Upper lobe of left lung (tissue), 6 donors: ENCODE data around the gene SLC5A11. TPM values are rescaled to one million over a fixed set of nuclear protein-coding genes. Genes with fewer than 3 reads are reported as not detected.

ENCODE experiments used
- ATAC-seq, 2 donors: fragments of 200-7000 bp; cut with Tn5 transposase; one replicate each; pipeline ENCODE4 v1.9.1; 2022; ENCODE audit warnings: mild to moderate bottlenecking in 2 of 2, moderate library complexity in 2 of 2; ENCODE audit not compliant: low FRiP score in 2 of 2
- DNase-seq, 2 donors: peaks; one replicate each; pipeline ENCODE4 v3.0.0-alpha.2; 2019 to 2020
- H3K27ac ChIP-seq, 4 donors: fragments of 200-600 bp; sonication (generic); one replicate each; pipeline ENCODE4 v1.5.1; 2016 to 2019
- H3K27me3 ChIP-seq, 4 donors: fragments of 200-600 bp; sonication (generic); one replicate each; pipeline ENCODE4 v1.5.1; 2017 to 2019
- H3K36me3 ChIP-seq, 4 donors: fragments of 200-600 bp; sonication (generic); one replicate each; pipeline ENCODE4 v1.5.1; 2016 to 2019
- H3K4me1 ChIP-seq, 4 donors: fragments of 200-600 bp; sonication (generic); one replicate each; pipeline ENCODE4 v1.5.1; 2018 to 2019
- H3K4me3 ChIP-seq, 4 donors: fragments of 200-600 bp; sonication (generic); one replicate each; pipeline ENCODE4 v1.5.1; 2017 to 2019; ENCODE audit warnings: mild to moderate bottlenecking in 2 of 4, moderate library complexity in 1 of 4
- H3K9me3 ChIP-seq, 4 donors: fragments of 200-600 bp; sonication (generic); one replicate each; pipeline ENCODE4 v1.5.1; 2018 to 2019
- CTCF ChIP-seq, 6 experiments: fragments of 450-650 bp in 4 of 6; fragments of 200-600 bp in 2 of 6; sonication (generic) in 2 of 6; IDR thresholded peaks; one replicate each; pipeline ENCODE4 v1.5.1; 2016 to 2019; ENCODE audit warnings: antibody characterized with exemption in 6 of 6
- EP300 ChIP-seq, 4 donors: sonication (generic); formaldehyde crosslinking; IDR thresholded peaks; one replicate each; pipeline ENCODE4 v1.5.1; 2017; ENCODE audit warnings: antibody characterized with exemption in 4 of 4, control low read depth in 2 of 4
- POLR2A ChIP-seq, 4 donors: fragments of 450-650 bp; IDR thresholded peaks; one replicate each; pipeline ENCODE4 v1.5.1; 2016 to 2017; ENCODE audit warnings: antibody characterized with exemption in 4 of 4, mild to moderate bottlenecking in 2 of 4
- POLR2AphosphoS5 ChIP-seq, 2 donors: sonication (generic); formaldehyde crosslinking; IDR thresholded peaks; one replicate each; pipeline ENCODE4 v1.5.1; 2017; ENCODE audit warnings: antibody characterized with exemption in 2 of 2
- WGBS, 2 donors: methylation state at CpG; one replicate each; pipeline ENCODE4 v1.1.5; 2017 to 2018; 5-methylcytosine and 5-hydroxymethylcytosine counted together
- total RNA-seq, 6 donors: library from RNA; depleted of rRNA in 4 of 6; stranded (reverse); fragments of >200 nt in 4 of 6; gene quantifications; one replicate each; pipeline versions ENCODE4 v1.1.0 to v1.2.1, GENCODE V29; 2016 to 2021
- donor health status: DM: no; HTN: no; CAD: no; lungs with moderate emphysema.
- donor health status: DM: no; HTN: yes; CAD: no; lungs with severe emphysema.

Gene SLC5A11
- total RNA-seq, 6 donors from 2014 or later = 0.15 to 0.86 (median 0.30) TPM; not detected in 3

GRCh38 chr16:24919536-24919935 is 73.8 kb downstream of the SLC5A11 start:
- Histone ChIP-seq H3K4me3 (no peak overlapping the region), H3K36me3 (peaks cover 3 to 59% (median 32%) of the 10 kb centered on the region in 4 donors), H3K27ac (no peak overlapping the region), H3K9me3 (no peaks in the 10 kb centered on the region), H3K27me3 (no peaks in the 10 kb centered on the region), H3K4me1 (no peaks in the 10 kb centered on the region)
- no peak for ATAC-seq
- WGBS, 2 donors = 93 to 97% methylated on average over 8 of the region's 8 CpGs
- TF ChIP-seq CTCF (IDR thresholded peaks at IDR 0.05) (no peak), POLR2A (IDR thresholded peaks at IDR 0.05) (no peak), POLR2AphosphoS5 (IDR thresholded peaks at IDR 0.05) (no peak)
- no peak for DNase-seq

DNA sequence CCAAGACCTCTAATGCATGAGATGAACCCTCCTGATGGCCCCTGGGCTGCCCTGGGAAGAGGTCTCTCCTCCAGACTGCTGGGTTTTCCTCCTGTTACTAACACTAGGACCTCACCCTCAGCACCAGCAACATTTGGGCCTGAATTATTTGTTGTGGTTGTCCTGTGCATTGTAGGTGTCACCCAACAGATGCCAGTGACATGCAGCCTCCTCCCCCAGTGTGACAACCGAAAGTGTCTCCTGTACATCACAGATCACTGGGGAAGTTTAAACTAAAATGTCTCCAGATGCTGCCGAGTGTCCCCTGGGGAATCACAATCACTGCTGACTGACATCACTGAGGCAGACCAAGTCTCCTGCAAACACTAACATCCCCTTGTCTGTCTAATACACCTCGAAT is 74.8 kb downstream of the SLC5A11 start:
- ATAC-seq = no peak

DNA sequence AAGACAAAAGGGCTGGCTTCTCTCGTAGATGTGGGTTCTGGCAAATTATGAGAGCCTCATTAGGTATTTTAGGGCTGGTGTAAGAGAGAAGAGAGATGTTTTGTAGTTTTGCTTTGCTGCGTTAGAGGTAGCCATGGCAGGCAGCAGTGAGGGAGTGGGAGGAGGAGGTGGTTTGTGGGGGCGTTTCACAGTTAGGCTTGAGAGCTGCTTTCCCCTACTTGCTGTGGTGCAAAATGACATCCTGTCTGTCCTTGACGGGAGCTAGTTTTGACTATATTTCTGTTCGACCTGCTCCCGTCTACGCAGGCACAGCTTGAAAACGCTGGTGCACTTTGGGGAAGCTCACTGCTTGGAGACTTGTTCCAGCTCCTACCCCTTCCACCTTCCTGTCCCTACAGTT is 75.5 kb downstream of the SLC5A11 start:
- 84 to 92% methylated on average over 8 of the region's 8 CpGs for WGBS, 2 donors
- Histone ChIP-seq H3K9me3 (no peaks in the 10 kb centered on the region), H3K36me3 (peaks cover 3 to 71% (median 35%) of the 10 kb centered on the region in 4 donors), H3K4me1 (no peaks in the 10 kb centered on the region), H3K27ac (no peak overlapping the region), H3K4me3 (no peak overlapping the region), H3K27me3 (no peaks in the 10 kb centered on the region)
- DNase-seq = no peak
- ATAC-seq = no peak
- TF ChIP-seq CTCF (IDR thresholded peaks at IDR 0.05) = no peak
- TF ChIP-seq EP300 (IDR thresholded peaks at IDR 0.05) = no peak
- TF ChIP-seq POLR2A (IDR thresholded peaks at IDR 0.05) = no peak
- no peak for TF ChIP-seq POLR2AphosphoS5 (IDR thresholded peaks at IDR 0.05)

More for the DNA sequence above, 74.8 kb downstream of the SLC5A11 start:
- Histone ChIP-seq H3K4me1 (no peaks in the 10 kb centered on the region), H3K4me3 (no peak overlapping the region), H3K36me3 (peaks cover 3 to 69% (median 34%) of the 10 kb centered on the region in 4 donors), H3K27me3 (no peaks in the 10 kb centered on the region), H3K27ac (no peak overlapping the region), H3K9me3 (no peaks in the 10 kb centered on the region)
- TF ChIP-seq CTCF (IDR thresholded peaks at IDR 0.05) (no peak), EP300 (IDR thresholded peaks at IDR 0.05) (no peak), POLR2AphosphoS5 (IDR thresholded peaks at IDR 0.05) (no peak), POLR2A (IDR thresholded peaks at IDR 0.05) (no peak)
- no peak for DNase-seq
- 95 to 100% methylated on average over 2 to 3 of the region's 3 CpGs for WGBS, 2 donors

DNA sequence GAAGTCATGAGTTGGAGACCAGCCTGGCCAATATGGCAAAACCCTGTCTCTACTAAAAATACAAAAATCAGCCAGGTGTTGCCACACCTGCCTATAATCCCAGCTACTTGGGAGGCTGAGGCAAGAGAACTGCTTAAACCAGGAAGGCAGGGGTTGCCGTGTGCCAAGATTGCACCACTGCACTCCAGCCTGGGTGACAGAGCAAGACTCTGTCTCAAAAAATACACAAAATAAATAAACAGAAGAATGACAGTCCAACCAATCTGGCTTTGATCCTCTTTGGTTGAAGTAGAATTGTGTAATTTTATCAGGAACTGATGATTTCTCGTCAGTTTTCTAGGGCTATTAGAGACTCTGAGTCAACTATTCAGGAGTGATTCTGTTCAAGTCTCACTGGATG is 79.4 kb downstream of the SLC5A11 start:
- DNase-seq = no peak
- no peak for ATAC-seq
- no peaks in the 10 kb centered on the region for H3K9me3 ChIP-seq
- H3K27me3 ChIP-seq = no peaks in the 10 kb centered on the region
- WGBS, 2 donors = 51 to 70% methylated on average over 2 of the region's 2 CpGs
- peaks cover 0 to 76% (median 35%) of the 10 kb centered on the region in 4 donors for H3K36me3 ChIP-seq
- TF ChIP-seq POLR2AphosphoS5 (IDR thresholded peaks at IDR 0.05) (no peak), POLR2A (IDR thresholded peaks at IDR 0.05) (no peak), CTCF (IDR thresholded peaks at IDR 0.05) (no peak), EP300 (IDR thresholded peaks at IDR 0.05) (no peak)
- H3K4me3 ChIP-seq = no peak overlapping the region
- H3K4me1 ChIP-seq = no peaks in the 10 kb centered on the region
- H3K27ac ChIP-seq = no peak overlapping the region

- Histone ChIP-seq H3K36me3 (peaks cover 11 to 91% (median 56%) of the 10 kb centered on the region in 4 donors), H3K9me3 (no peaks in the 10 kb centered on the region)
Observed at GRCh38 chr16:24929409-24929808, 83.6 kb downstream of the SLC5A11 start.

More at GRCh38 chr16:24929409-24929808, 83.6 kb downstream of the SLC5A11 start:
- H3K27me3 ChIP-seq = no peaks in the 10 kb centered on the region
- no peak for ATAC-seq
- 84 to 94% methylated on average over 5 of the region's 5 CpGs for WGBS, 2 donors
- H3K27ac ChIP-seq = no peak overlapping the region
- no peaks in the 10 kb centered on the region for H3K4me1 ChIP-seq
- DNase-seq = no peak
- no peak overlapping the region for H3K4me3 ChIP-seq
- TF ChIP-seq CTCF (IDR thresholded peaks at IDR 0.05) (no peak), EP300 (IDR thresholded peaks at IDR 0.05) (no peak), POLR2AphosphoS5 (IDR thresholded peaks at IDR 0.05) (no peak), POLR2A (IDR thresholded peaks at IDR 0.05) (no peak)
